ENCODE results near the gene POLR1E. TPM values are rescaled to one million over a fixed set of nuclear protein-coding genes. Genes with fewer than 3 reads are reported as not detected.

Gene POLR1E
- total RNA-seq, 2 experiments from 2014 or later: 35.8 to 36.3 TPM

DNA sequence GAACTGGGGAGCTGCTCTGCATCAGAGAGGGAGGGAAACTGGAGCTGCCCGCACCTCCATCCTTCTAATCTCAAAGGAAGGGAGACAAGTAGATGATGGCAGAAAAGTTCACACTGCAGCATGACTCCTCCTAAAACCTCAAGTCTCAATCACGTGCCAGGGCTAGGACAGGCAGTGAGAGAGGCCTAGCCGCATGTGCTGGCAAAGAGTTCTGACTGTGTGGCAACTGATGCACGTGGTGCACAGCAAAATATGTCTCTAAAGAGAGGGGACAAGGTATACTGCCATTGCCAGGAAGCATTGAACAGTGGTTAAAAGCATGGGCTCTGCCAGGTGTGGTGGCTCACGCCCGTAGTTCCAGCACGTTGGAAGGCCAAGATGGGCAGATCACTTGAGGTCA, 52.4 kb downstream of the POLR1E start:
- no peak overlapping the region for H3K27ac Mint-ChIP-seq
- POLR2A ChIA-PET: no interaction called here
- no peak overlapping the region for H3K4me3 Mint-ChIP-seq
- no peaks in the 10 kb centered on the region for H3K9me3 Mint-ChIP-seq
- CTCF ChIA-PET: no interaction called here
- no peaks in the 10 kb centered on the region for H3K27me3 Mint-ChIP-seq
- H3K36me3 Mint-ChIP-seq (ENCODE audit: low read depth): no peaks in the 10 kb centered on the region
- no peak for DNase-seq
- H3K4me1 Mint-ChIP-seq: no peaks in the 10 kb centered on the region

DNA sequence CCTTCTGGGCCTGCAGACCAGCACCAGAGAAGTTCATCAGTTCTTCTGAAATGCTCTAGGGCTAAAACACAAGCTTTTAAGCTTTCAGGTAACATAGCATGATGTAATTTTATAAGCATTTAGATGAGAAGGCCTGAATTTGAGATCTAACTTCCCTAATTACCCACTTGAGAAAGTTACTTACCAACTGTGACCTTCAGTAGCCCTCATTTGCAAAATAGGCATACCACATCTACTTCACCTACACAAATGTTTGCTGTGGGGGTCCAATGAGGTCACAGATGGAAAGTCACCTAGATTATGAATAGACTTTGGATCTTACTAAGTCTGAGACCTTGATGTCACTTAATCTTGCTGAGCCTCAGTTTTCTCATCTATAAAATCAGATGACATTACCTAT, 53.9 kb downstream of the POLR1E start:
- Mint-ChIP-seq H3K4me3 (no peak overlapping the region), H3K9me3 (no peaks in the 10 kb centered on the region), H3K36me3 (ENCODE audit: low read depth) (no peaks in the 10 kb centered on the region), H3K4me1 (no peaks in the 10 kb centered on the region), H3K27ac (no peak overlapping the region), H3K27me3 (no peaks in the 10 kb centered on the region)
- no peak for DNase-seq
- POLR2A ChIA-PET: no interaction called here
- CTCF ChIA-PET: interaction anchor here (0.7 kb wide), 1 partner anchor 26 kb away, joined by 3 read pairs; no protein-coding TSS in a partner anchor

DNA sequence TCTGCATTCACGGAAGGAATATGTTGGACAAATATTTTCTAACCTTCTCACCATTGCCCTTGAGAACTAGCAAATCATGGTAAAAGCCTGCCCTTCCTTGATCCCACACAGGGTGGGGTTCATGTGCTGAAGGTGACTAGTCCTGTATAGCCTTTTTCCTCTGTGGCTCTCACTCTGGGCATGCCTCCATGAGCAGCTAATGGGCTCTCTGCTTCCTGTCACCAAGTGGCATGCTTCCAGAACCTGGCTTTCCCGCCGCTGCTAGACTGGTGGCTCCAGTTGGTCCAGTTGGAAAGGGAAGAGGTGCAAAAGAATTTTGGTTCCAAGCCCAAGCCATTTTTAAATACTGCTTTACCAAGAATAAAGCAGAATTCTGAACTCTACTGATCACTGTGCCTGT, 54.9 kb downstream of the POLR1E start:
- CTCF ChIA-PET: no interaction called here
- no peaks in the 10 kb centered on the region for H3K4me1 Mint-ChIP-seq

DNA sequence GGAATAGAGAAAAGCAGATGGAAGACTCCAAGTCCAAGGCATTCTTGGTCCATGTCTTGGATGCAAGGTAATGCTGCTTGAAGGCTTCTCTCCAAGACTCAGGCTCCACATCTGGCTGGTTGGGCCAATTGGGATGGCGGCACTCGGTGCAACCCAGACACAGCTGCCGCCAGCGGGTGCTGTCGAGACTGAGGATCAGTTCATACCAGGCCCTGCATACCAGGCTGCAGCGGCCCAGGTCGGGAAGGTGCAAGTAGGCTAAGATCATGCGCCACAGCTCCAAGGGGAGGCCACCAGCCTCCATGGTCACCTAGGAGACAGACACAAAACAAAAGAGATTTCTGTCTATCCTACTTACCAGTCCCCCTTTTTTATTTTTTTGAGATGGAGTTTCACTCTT, 55.7 kb downstream of the POLR1E start:
- Mint-ChIP-seq H3K4me1 (no peaks in the 10 kb centered on the region), H3K27ac (no peak overlapping the region), H3K36me3 (ENCODE audit: low read depth) (no peaks in the 10 kb centered on the region), H3K4me3 (no peak overlapping the region), H3K9me3 (no peaks in the 10 kb centered on the region), H3K27me3 (no peaks in the 10 kb centered on the region)
- ChIA-PET CTCF (interaction anchor here (0.6 kb wide), 1 partner anchor 521 kb away, joined by 3 read pairs; no protein-coding TSS in a partner anchor), POLR2A (no interaction called here)
- no peak for DNase-seq

More for the DNA sequence above, 54.9 kb downstream of the POLR1E start:
- no peaks in the 10 kb centered on the region for H3K36me3 Mint-ChIP-seq (ENCODE audit: low read depth)
- no peak overlapping the region for H3K27ac Mint-ChIP-seq
- POLR2A ChIA-PET: no interaction called here
- no peaks in the 10 kb centered on the region for H3K27me3 Mint-ChIP-seq
- no peak overlapping the region for H3K4me3 Mint-ChIP-seq
- DNase-seq: no peak
- no peaks in the 10 kb centered on the region for H3K9me3 Mint-ChIP-seq

DNA sequence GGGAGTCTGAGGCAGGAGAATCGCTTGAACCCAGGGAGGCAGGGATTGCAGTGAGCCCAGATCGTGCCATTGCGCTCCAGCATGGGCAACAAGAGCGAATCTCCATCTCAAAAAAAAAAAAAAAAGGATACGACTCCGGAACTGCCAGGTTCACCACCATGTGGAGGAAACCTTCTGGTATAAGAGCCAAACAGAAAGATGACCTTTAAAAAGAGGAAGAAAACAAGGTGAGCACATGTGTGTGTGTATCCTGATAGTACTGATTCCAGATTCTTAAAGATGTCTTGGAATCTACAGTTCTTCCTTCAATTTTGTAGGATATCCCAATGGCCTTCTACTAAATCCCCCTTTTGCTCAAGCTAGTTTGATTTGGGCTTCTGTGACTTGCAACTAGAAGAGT, 56.7 kb downstream of the POLR1E start:
- CTCF ChIA-PET: no interaction called here
- POLR2A ChIA-PET: no interaction called here
- H3K36me3 Mint-ChIP-seq (ENCODE audit: low read depth): no peaks in the 10 kb centered on the region
- H3K9me3 Mint-ChIP-seq: no peaks in the 10 kb centered on the region
- no peaks in the 10 kb centered on the region for H3K4me1 Mint-ChIP-seq
- H3K4me3 Mint-ChIP-seq: no peak overlapping the region
- H3K27ac Mint-ChIP-seq: no peak overlapping the region
- DNase-seq: no peak
- H3K27me3 Mint-ChIP-seq: no peaks in the 10 kb centered on the region

DNA sequence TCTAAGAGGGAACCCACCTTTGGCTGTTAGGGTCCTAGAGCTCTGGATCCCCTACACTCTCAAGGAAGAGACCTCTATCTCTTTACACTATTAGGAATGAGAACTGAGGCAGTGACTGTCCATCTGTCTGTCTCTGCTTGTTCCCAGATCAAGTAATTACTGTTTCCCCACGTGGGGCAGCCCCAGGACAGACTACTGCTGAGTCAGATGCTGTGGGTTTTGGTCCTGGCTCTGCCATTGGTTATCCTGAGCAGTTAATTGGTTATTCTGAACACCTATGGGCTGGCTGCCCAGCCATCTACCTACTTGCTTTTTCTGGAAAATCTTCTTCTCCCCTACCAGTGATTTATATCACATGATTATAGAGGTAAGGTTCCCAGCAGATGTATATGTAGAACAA, 57.1 kb downstream of the POLR1E start:
- Mint-ChIP-seq H3K4me1 (no peaks in the 10 kb centered on the region), H3K36me3 (ENCODE audit: low read depth) (no peaks in the 10 kb centered on the region), H3K9me3 (no peaks in the 10 kb centered on the region), H3K27ac (no peak overlapping the region), H3K4me3 (no peak overlapping the region), H3K27me3 (no peaks in the 10 kb centered on the region)
- DNase-seq: no peak
- POLR2A ChIA-PET: no interaction called here
- CTCF ChIA-PET: no interaction called here

DNA sequence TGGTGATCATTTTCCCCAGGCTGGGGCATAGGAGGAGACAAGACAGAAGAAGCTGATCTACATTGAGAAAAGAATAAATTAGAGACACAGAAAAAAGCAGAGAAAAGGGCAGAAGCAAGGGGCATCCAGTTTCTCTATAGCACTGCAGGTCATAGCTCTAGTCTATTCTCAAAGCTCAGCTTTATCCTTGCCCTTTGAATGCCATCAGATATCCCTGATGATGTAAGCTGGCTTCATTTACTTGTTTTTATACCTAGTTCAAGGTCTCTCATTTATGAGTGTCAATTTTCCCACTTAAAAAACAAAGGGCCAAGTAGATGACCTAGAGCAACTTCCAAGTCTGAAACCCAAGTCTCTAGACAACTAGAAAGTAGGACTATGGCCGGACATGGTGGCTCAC, 57.7 kb downstream of the POLR1E start:
- Mint-ChIP-seq H3K27me3 (no peaks in the 10 kb centered on the region), H3K27ac (no peak overlapping the region), H3K4me1 (no peaks in the 10 kb centered on the region), H3K4me3 (no peak overlapping the region), H3K36me3 (ENCODE audit: low read depth) (no peaks in the 10 kb centered on the region), H3K9me3 (no peaks in the 10 kb centered on the region)
- ChIA-PET CTCF (no interaction called here), POLR2A (no interaction called here)
- DNase-seq: no peak

DNA sequence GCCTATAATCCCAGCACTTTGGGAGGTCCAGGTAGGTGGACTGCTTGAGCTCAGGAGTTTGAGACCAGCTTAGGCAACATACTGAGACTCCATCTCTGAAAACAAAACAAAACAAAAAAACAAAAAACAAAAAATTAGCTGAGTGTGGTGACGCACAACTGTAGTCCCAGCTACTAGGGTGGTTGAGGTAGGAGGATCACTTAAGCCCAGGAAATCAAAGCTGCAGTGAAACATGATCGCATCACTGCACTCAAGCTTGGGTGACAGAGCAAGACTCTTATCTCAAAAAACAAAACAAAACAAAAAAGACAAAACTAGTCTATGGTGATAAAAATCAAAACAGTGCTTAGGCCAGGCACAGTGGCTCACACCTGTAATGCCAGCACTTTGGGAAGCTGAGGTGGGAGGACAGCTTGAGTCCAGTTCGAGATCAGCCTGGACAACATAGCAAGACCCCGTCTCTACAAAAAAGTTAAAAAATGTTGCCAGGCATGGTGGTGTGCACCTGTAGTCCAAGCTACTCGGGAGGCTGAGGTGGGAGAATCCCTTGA, 61.7 kb downstream of the POLR1E start:
- H3K27ac Mint-ChIP-seq: no peak overlapping the region
- CTCF ChIA-PET: interaction anchor here (0.6 to 0.7 kb wide), 2 partner anchors 19 to 263 kb away, joined by 3 read pairs; no protein-coding TSS in a partner anchor
- DNase-seq: no peak
- POLR2A ChIA-PET: no interaction called here
- no peaks in the 10 kb centered on the region for H3K27me3 Mint-ChIP-seq
- peaks cover 3% of the 10 kb centered on the region for H3K4me1 Mint-ChIP-seq
- H3K9me3 Mint-ChIP-seq: no peaks in the 10 kb centered on the region
- H3K36me3 Mint-ChIP-seq (ENCODE audit: low read depth): no peaks in the 10 kb centered on the region
- H3K4me3 Mint-ChIP-seq: no peak overlapping the region

DNA sequence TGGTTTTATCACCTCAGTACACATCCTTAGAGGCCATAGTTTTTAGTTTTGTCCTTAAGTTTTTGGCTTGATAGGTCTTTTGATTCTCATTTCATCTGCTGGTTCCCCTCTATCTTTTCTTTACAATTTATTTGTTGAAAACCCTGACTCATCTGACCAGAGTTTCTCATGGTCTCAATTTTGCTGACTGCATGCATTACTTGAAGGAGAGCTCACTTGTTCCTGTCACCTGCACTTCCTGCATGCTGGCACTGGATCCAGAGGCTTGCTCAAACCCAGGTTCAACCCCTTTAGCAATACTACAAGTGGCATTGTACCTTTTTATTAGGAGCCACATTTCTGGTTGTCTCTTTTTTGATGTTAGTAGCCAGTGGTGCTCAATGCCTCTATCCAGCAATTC, 63.8 kb downstream of the POLR1E start:
- Mint-ChIP-seq H3K4me3 (no peak overlapping the region), H3K36me3 (ENCODE audit: low read depth) (no peaks in the 10 kb centered on the region), H3K9me3 (no peaks in the 10 kb centered on the region), H3K27me3 (no peaks in the 10 kb centered on the region), H3K27ac (no peak overlapping the region), H3K4me1 (peaks cover 3% of the 10 kb centered on the region)
- CTCF ChIA-PET: interaction anchor here (0.6 kb wide), 1 partner anchor 138 kb away, joined by 3 read pairs; no protein-coding TSS in a partner anchor
- DNase-seq: no peak
- POLR2A ChIA-PET: no interaction called here

DNA sequence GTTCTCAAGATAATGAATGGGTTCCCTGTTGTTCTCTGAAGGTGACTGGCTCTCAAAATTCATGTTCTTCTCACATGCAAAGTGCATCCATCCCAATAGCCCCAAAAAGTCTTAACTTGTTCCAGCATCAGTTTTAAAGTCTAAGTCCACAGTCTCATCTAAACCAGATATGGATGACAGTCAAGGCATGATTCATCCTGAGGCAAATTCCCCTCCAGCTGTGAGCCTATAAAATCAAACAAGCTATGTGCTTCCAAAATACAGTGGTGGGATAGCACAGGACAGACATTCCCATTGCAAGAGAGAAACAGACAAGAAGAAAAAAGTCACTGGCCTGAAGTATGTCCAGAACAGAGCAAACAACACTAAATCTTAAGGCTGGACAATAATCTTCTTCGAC, 65.0 kb downstream of the POLR1E start:
- Mint-ChIP-seq H3K27ac (no peak overlapping the region), H3K4me3 (no peak overlapping the region), H3K9me3 (no peaks in the 10 kb centered on the region), H3K4me1 (peaks cover 3% of the 10 kb centered on the region), H3K36me3 (ENCODE audit: low read depth) (no peaks in the 10 kb centered on the region), H3K27me3 (no peaks in the 10 kb centered on the region)
- ChIA-PET CTCF (no interaction called here), POLR2A (no interaction called here)
- no peak for DNase-seq

DNA sequence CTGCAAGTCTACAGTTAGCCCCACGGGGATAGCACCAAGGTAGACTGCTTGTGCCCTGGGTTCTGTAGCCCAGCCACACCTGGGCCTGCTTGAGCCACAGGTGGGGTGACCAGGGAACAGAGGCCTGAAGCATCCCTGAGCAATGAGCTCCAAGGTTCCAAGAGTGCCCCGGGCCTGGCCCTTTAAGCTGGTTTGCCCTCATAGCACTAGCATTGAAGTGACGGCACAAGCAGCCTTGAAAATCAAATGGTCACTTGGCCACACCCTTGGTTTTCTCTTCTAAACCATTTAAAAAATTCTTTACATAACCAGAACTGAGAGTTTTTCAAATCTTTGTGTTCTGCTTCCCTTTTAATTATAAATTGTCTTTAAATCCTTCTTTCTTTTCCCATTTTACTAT, 65.7 kb downstream of the POLR1E start:
- Mint-ChIP-seq H3K27ac (no peak overlapping the region), H3K36me3 (ENCODE audit: low read depth) (no peaks in the 10 kb centered on the region), H3K27me3 (no peaks in the 10 kb centered on the region), H3K9me3 (no peaks in the 10 kb centered on the region), H3K4me1 (peaks cover 3% of the 10 kb centered on the region), H3K4me3 (no peak overlapping the region)
- no peak for DNase-seq
- POLR2A ChIA-PET: no interaction called here
- CTCF ChIA-PET: no interaction called here

DNA sequence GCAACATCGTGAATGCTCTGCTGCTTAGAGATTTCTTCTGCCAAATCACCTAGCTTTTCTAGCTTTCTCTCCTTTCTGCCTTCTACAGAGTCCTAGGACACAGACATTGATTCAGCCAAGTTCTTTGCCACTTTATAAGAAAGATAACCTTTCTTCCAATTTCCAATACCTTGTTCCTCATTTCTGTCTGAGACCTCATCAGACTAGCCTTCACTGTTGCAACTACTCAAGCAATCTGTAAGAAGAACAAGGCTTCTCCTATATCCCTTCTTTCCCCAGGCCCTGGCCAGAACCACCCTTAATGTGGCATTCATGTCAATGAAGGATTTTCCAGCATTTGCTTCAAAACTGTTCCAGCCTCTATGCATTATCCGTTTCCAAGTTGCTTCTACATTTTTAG, 66.1 kb downstream of the POLR1E start:
- DNase-seq: no peak
- H3K4me3 Mint-ChIP-seq: no peak overlapping the region
- no peaks in the 10 kb centered on the region for H3K27me3 Mint-ChIP-seq
- H3K4me1 Mint-ChIP-seq: peaks cover 3% of the 10 kb centered on the region
- CTCF ChIA-PET: no interaction called here
- no peak overlapping the region for H3K27ac Mint-ChIP-seq
- H3K36me3 Mint-ChIP-seq (ENCODE audit: low read depth): no peaks in the 10 kb centered on the region
- POLR2A ChIA-PET: no interaction called here
- H3K9me3 Mint-ChIP-seq: no peaks in the 10 kb centered on the region

Data from activated CD4-positive, alpha-beta T cell treated with anti-CD3 and anti-CD28 coated beads, Interleukin-2, amount 10 ng/mL, durations not matched to agents 7 days and 5 days (primary cell).